Left forelimb (tissue), 1 donor: ENCODE measurements around the gene NFE2L1.

Experiments used
- DNase-seq: peaks from one replicate; pipeline ENCODE4 v3.0.0-alpha.2; 2018; ENCODE audit warnings: low spot score

Gene NFE2L1

GRCh38 chr17:48047113-48047740 is 932 bp upstream of the NFE2L1 start:
- DNase-seq = no peak

DNA sequence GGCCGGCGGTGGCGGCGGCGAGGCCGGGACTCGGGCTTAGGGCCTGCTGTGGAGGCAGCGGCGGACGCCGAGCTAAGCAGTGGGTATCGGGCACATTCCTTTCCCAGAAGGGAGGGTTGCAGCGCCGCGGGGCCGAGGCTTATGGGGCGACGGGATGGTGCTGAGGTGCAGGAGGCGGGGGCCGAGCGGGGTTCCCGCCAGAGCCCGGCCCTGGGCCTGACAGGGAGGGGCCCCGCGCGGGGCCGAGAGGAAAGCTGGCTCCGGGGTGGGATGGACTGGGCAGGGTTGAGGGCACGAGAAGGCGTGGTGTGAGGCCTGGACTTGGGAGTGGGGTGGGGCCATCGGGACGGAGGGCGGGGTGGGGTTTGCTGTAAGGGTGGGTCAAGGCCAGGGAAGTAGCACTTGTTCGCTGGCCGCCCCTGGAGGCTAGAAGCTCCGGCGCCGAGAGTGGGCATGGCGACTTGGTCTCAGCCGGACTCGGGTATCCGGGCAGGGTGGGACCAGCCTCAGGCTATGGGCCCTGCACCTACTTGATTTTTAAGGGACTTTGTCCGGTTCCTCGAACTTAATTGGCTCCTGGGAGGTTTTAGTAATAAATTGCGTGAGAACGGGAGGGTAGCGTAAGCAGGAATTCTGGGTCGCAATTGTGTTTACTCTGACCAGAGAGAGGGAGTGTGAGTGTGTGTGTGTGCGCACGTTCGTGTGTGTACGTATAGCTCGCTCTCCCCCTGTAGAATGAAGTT is 396 bp downstream of the NFE2L1 start:
- DNase-seq = peak; percentile 89

- DNase-seq = no peak
Measured at GRCh38 chr17:48051283-48051682, 3.1 kb downstream of the NFE2L1 start.

DNA sequence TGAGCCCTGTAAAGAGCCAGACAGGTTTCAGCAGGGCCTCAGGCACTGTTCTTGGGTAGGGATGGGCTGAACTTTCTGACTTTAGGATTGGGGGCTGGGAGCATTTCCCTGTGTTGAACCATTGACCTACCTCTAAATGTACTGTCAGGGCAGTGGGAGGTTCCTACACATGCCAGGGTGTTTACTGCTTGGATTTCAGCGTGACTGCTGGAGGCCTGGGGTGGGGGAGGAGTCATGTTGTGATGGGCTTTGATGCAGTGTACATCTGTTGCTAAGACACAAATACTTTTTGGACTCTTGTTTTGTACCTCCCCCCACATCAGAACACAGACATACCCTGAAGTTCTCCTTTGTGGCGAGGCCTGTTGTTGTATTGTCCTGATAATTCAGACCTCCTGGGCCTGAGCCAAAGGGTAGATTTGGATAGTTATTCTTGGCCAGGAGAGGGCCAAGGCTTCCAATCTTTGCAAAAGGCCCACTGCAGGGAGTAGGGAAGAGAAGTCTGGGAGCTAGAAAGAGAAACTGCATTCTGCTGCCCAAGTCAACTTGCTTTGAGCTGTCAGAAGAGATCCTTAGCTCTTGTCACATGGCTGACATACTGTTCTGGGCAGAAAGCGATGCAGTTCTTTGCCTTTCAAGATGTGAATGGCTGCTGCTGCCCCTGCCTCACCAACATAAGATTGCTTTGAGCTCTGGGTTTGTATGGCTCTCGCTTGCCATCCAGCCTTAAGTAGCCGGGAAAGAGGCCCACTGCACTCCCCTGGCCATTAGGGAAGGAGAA is 3.7 kb downstream of the NFE2L1 start:
- no peak for DNase-seq

DNA sequence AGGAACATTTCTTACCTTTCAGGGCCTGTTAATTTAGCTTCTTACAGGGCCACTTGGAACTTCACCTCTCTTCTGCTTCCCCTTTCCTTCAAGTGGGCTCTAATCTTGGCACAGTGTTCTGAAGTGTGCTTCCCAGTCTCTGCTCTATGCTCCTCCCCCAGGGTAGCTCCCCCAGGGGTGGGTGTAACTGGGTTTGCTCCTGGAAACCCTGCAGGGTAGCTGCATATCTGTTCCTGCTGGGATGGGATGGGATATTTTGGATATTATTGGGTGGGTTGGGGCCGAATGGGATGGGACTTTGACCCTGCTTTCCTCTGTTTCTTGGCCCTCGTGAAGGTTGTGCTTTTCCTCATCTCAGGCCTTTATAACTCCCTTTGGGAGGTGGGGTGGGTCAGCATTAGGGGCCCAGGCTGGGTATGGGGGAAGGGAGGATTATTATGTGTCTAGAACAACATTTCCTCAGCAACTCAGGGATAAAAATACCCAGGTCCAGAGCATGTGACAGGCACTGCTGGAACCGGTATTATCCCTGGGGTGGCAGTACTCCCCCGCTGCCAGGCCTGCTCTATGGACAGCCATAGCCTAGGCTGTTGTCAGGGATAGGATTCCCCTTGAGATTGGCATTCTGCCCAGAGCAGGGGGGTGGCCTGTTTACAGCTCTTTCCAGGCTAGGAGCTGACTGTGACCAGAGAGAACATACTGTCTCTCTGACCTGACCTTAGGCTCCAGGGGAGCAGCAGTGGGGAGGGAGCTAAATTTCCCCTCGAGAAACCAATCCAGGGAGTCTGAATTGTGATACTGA is 5.0 kb downstream of the NFE2L1 start:
- no peak for DNase-seq

- DNase-seq = no peak
Measured at GRCh38 chr17:48053758-48054237, 5.6 kb downstream of the NFE2L1 start.

DNA sequence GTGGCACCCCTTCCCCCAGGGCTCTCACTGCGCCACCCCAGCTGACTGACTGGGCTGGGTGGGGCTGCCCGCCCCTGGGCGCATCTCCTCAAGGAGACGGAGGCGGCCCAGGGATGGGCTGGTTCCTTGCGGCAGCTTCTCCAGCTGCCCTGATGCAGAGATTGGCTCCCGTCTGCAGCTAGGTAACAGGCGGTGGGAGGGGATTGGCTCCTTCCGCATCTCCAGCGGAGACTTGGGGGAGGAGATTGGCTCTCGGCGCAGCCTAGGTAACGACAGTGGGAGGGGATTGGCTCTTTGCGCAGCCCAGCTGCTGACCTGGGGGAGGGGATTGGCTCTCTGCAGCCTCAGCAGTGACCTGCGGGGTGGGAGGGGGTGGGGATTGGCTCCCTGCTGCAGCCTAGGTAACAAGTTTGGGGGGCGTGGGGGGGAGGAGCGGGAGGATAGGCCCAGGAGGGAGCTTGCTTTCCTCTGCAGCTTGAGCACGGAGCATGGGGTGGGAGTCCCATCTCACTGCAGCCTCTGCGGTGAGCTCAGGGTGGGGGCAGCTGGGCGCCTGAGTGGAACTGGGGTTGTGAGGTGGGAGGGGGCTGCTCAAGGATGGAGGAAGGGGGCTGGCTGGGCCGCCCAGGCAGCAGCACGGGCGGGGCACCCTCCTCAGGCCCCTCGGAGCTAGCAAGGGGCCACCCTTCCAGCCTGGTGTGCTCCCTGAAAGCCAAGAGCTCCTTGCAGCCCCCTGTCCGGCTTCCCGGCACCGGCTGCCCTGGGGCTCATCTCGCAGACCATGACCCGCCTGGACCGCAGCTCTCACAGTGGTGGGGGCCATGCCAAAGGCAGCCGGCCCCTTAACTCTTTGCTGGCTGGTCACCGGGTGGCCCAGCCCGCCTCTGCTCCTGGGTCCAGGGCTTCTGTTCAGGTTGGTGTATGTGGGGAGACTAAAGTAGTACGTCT is 6.4 kb downstream of the NFE2L1 start:
- no peak for DNase-seq

GRCh38 chr17:48055531-48056245 is 7.5 kb downstream of the NFE2L1 start:
- no peak for DNase-seq

DNA sequence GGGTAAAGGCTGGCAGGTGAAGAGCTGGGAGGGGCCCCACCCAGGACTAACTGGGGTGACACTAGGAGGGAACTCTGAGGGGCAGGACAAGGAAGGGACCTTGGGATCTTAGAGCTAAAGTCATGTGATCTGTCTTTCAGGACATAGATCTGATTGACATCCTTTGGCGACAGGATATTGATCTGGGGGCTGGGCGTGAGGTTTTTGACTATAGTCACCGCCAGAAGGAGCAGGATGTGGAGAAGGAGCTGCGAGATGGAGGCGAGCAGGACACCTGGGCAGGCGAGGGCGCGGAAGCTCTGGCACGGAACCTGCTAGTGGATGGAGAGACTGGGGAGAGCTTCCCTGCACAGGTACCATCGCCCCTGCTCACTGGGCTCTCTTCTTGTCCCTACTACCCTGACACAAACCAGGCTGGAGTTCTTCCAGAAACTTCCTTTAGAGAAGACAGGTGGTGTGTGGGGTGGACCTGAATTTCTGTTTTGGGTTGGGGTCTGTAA is 8.1 kb downstream of the NFE2L1 start:
- DNase-seq = no peak

GRCh38 chr17:48056879-48057278 is 8.7 kb downstream of the NFE2L1 start:
- no peak for DNase-seq

GRCh38 chr17:48057626-48058025 is 9.5 kb downstream of the NFE2L1 start:
- DNase-seq = no peak

GRCh38 chr17:48058393-48059124 is 10.4 kb downstream of the NFE2L1 start:
- no peak for DNase-seq

- no peak for DNase-seq
Measured at GRCh38 chr17:48059125-48059668, 11.0 kb downstream of the NFE2L1 start.

DNA sequence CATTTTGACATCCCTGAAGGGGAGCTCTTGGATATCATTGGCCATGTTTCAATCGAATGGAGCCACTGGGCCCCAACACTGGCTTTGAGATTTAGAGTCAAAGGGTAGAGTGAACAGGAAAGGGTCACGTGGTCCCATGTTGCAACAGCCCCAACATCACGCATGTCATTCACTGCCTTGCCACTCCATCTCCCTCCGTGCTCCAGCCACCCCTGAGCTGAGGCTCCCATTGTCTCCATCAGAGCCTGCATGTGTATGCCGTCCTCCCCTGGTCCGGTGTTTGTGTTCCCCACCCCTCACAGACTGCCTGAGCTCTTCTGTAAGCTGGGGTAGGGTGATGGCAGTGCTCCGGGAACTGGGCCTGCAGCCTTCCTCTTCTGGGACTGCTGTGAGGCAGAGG is 12.1 kb downstream of the NFE2L1 start:
- DNase-seq = no peak

DNA sequence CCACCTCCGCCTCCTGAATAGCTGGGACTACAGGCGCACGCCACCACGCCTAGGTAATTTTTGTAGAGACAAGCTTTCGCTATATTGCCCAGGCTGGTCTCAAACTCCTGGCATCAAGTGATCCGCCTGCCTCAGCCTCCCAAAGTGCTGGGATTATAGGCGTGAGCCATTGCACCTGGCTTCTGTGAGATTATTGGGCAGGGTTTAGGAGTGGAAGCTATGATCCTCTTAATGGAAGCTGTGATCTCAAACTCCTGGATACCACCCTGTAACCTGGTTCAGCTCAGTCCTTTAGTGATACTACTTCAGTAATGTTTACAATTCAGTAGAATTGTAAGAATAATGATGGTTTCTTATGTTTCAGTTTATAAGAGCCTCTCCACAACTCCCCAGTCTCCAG is 14.1 kb downstream of the NFE2L1 start:
- DNase-seq = no peak

GRCh38 chr17:48064638-48065037 is 16.5 kb downstream of the NFE2L1 start:
- DNase-seq = no peak

DNA sequence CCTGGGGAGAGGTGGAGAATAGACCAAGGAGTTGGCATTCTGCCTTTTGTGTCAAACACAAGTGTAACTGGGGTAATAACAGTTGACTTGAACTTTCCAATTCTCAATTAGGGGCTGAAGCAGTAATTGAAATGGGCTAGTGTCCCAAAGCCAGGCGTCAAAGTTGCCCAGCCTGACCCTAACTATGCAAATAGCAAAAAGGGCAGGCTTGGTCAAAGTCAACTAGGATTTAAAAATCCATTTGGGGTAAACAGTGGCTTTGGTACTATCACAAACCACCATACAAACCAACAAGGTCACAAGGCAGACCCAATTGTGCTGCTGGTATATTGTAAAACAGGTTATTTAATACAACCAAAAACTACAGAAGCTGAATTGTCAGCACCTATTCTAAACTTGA is 18.0 kb downstream of the NFE2L1 start:
- no peak for DNase-seq

GRCh38 chr17:48066656-48067055 is 18.5 kb downstream of the NFE2L1 start:
- no peak for DNase-seq

- DNase-seq = no peak
Measured at GRCh38 chr17:48067245-48067644, 19.1 kb downstream of the NFE2L1 start.
